PC-9 (cell line): Measurements from ENCODE around the gene METRN. TPM values are rescaled to one million over a fixed set of nuclear protein-coding genes. Genes with fewer than 3 reads are reported as not detected.

Source experiments
- BruUV-seq: library from RNA; stranded (reverse); fragments of 400-500 nt; replicated peaks from 2 replicates; lab custom pipeline; 2021; lab: Mats Ljungman, UMichigan
- CTCF ChIA-PET: fragments of 300-600 bp; sonication (Branson Sonifier 250); formaldehyde crosslinking; loops from one replicate; lab custom pipeline; 2022; ENCODE audit warnings: antibody characterized with exemption; lab: Charles Lee
- POLR2A ChIA-PET: fragments of 300-600 bp; sonication (Branson Sonifier 250); formaldehyde crosslinking; loops from one replicate; lab custom pipeline; 2022; ENCODE audit warnings: antibody characterized with exemption; ENCODE audit not compliant: unreplicated experiment; lab: Charles Lee
- DNase-seq, 2 experiments: peaks; one replicate each; pipeline versions ENCODE4 v3.0.0 to v3.0.0-alpha.2; 2015 to 2022; ENCODE audit warnings: mixed read lengths in 1 of 2
- H2AFZ ChIP-seq: fragments of 200-600 bp; sonication (generic); 2 replicates; pipeline ENCODE4 v1.8.1; 2017; ENCODE audit warnings: antibody characterized with exemption
- H3F3A ChIP-seq: fragments of 200-600 bp; sonication (generic); 2 replicates; pipeline ENCODE4 v1.8.1; 2017; ENCODE audit warnings: antibody characterized with exemption, mild to moderate bottlenecking, low read depth; ENCODE audit not compliant: insufficient read depth
- H3K27ac ChIP-seq: fragments of 200-600 bp; sonication (generic); 2 replicates; pipeline ENCODE4 v1.6.1; 2016; ENCODE audit warnings: mixed run types
- H3K27me3 ChIP-seq: fragments of 200-600 bp; sonication (generic); 2 replicates; pipeline ENCODE4 v1.6.1; 2016; ENCODE audit warnings: low read depth, mixed run types; ENCODE audit not compliant: insufficient read depth
- H3K36me3 ChIP-seq: fragments of 200-600 bp; sonication (generic); 2 replicates; pipeline ENCODE4 v1.6.1; 2016; ENCODE audit warnings: low read depth, mixed run types
- H3K4me1 ChIP-seq: fragments of 200-600 bp; sonication (generic); replicated peaks from 2 replicates; pipeline ENCODE4 v1.6.1; 2016; ENCODE audit warnings: mixed run types; ENCODE audit not compliant: insufficient read depth
- H3K4me2 ChIP-seq: fragments of 200-600 bp; sonication (generic); 2 replicates; pipeline ENCODE4 v1.6.1; 2017; ENCODE audit warnings: mixed run types
- H3K4me3 ChIP-seq: fragments of 200-600 bp; sonication (generic); 2 replicates; pipeline ENCODE4 v1.6.1; 2016; ENCODE audit warnings: mixed run types
- H3K79me2 ChIP-seq: fragments of 200-600 bp; sonication (generic); 2 replicates; pipeline ENCODE4 v1.6.1; 2017; ENCODE audit warnings: low read depth, mixed run types
- H3K9me2 ChIP-seq: fragments of 200-600 bp; sonication (generic); 2 replicates; pipeline ENCODE4 v1.8.1; 2017; ENCODE audit warnings: mild to moderate bottlenecking; ENCODE audit not compliant: insufficient read depth
- H3K9me3 ChIP-seq: fragments of 200-600 bp; sonication (generic); 2 replicates; pipeline ENCODE4 v1.8.1; 2016; ENCODE audit warnings: low read depth; ENCODE audit not compliant: insufficient read depth
- H4K20me1 ChIP-seq: fragments of 200-600 bp; sonication (generic); 2 replicates; pipeline ENCODE4 v1.8.1; 2017; ENCODE audit not compliant: insufficient read depth
- CTCF ChIP-seq: fragments of 200-600 bp; sonication (generic); conservative IDR thresholded peaks from 2 replicates; pipeline ENCODE4 v1.6.1; 2017; ENCODE audit warnings: mixed run types, antibody characterized with exemption, mild to moderate bottlenecking, moderate library complexity
- EZH2 ChIP-seq: fragments of 200-600 bp; sonication (generic); IDR thresholded peaks from 2 replicates; pipeline ENCODE4 v1.8.0; 2017; ENCODE audit warnings: antibody characterized with exemption, low read depth
- intact Hi-C: fragments of 100-400 bp; cut with micrococcal nuclease; formaldehyde crosslinking; loops from one replicate; pipeline ENCODE4 v1.10.0; 2022; ENCODE audit not compliant: unreplicated experiment
- total RNA-seq: library from RNA; stranded (reverse); gene quantifications from 2 replicates; pipeline ENCODE4 v1.2.3, GENCODE V29; 2021

Gene METRN
- total RNA-seq, 1 experiment from 2014 or later: 77.5 TPM

GRCh38 chr16:708019-708418 is 6.9 kb upstream of the METRN start:
- intact Hi-C loops: no loop called here
- ChIA-PET CTCF (interaction anchor here (0.5 kb wide), 1 partner anchor 80 kb away, joined by 3 read pairs; the partner anchor contains the start of genes CHTF18 and RPUSD1), POLR2A (interaction anchor here (0.6 kb wide), 2 partner anchors 37 to 417 kb away, joined by 4 to 5 read pairs; no protein-coding TSS in a partner anchor)

GRCh38 chr16:708959-709358 is 6.0 kb upstream of the METRN start:
- intact Hi-C loops: no loop called here
- Histone ChIP-seq H3K4me2 (no peak overlapping the region), H3K27ac (no peak overlapping the region), H3K79me2 (no peaks in the 10 kb centered on the region), H4K20me1 (no peaks in the 10 kb centered on the region), H3K4me1 (peaks cover 18% of the 10 kb centered on the region), H2AFZ (no peak overlapping the region), H3K9me3 (no peaks in the 10 kb centered on the region), H3K9me2 (no peaks in the 10 kb centered on the region), H3K36me3 (no peaks in the 10 kb centered on the region), H3F3A (peaks cover 23% of the 10 kb centered on the region), H3K27me3 (peaks cover 56% of the 10 kb centered on the region), H3K4me3 (no peak overlapping the region)
- TF ChIP-seq EZH2: no peak
- TF ChIP-seq CTCF: no peak
- CTCF ChIA-PET: no interaction called here
- POLR2A ChIA-PET: no interaction called here
- no peak for DNase-seq
- no TSS peak for BruUV-seq

More at GRCh38 chr16:708019-708418, 6.9 kb upstream of the METRN start:
- no peak overlapping the region for H3K4me3 ChIP-seq
- H4K20me1 ChIP-seq: 0 out of 2 replicates have a peak, but pooled peaks cover 4% of the 10 kb centered on the region
- no peaks in the 10 kb centered on the region for H3K36me3 ChIP-seq
- peaks cover 15% of the 10 kb centered on the region for H3K4me1 ChIP-seq
- peaks cover 14% of the 10 kb centered on the region for H3F3A ChIP-seq
- no peaks in the 10 kb centered on the region for H3K79me2 ChIP-seq
- no peak for TF ChIP-seq EZH2
- TF ChIP-seq CTCF: no peak
- no peak overlapping the region for H3K27ac ChIP-seq
- DNase-seq: no peak
- H3K27me3 ChIP-seq: peaks cover 65% of the 10 kb centered on the region
- no peaks in the 10 kb centered on the region for H3K9me2 ChIP-seq
- BruUV-seq: no TSS peak
- H2AFZ ChIP-seq: no peak overlapping the region
- no peak overlapping the region for H3K4me2 ChIP-seq
- H3K9me3 ChIP-seq: no peaks in the 10 kb centered on the region

GRCh38 chr16:709566-710499 is 5.1 kb upstream of the METRN start:
- Histone ChIP-seq H2AFZ (no peak overlapping the region), H3K9me2 (no peaks in the 10 kb centered on the region), H3K79me2 (no peaks in the 10 kb centered on the region), H3K4me2 (no peak overlapping the region), H3K36me3 (no peaks in the 10 kb centered on the region), H3K9me3 (no peaks in the 10 kb centered on the region), H3K27me3 (peaks cover 47% of the 10 kb centered on the region), H3F3A (peaks cover 30% of the 10 kb centered on the region), H3K4me3 (no peak overlapping the region), H3K27ac (no peak overlapping the region), H3K4me1 (peaks cover 25% of the 10 kb centered on the region), H4K20me1 (no peaks in the 10 kb centered on the region)
- POLR2A ChIA-PET: no interaction called here
- CTCF ChIA-PET: no interaction called here
- DNase-seq: peak; percentile 66
- intact Hi-C loops: loop anchor here (5.0 kb wide), 1 partner anchor 262 kb away; the partner anchor contains the start of gene LMF1
- no TSS peak for BruUV-seq
- TF ChIP-seq EZH2 (no peak), CTCF (no peak)
